ENCODE measurements around the gene VILL.
A peak's percentile ranks its signal among the peaks of the same experiment; 100 is the strongest.
"Not testable (repeated sequence)": the region's sequence is repeated elsewhere in the genome, so short reads cannot be mapped to it uniquely, and the experiment has no call there.

The VILL gene

DNA sequence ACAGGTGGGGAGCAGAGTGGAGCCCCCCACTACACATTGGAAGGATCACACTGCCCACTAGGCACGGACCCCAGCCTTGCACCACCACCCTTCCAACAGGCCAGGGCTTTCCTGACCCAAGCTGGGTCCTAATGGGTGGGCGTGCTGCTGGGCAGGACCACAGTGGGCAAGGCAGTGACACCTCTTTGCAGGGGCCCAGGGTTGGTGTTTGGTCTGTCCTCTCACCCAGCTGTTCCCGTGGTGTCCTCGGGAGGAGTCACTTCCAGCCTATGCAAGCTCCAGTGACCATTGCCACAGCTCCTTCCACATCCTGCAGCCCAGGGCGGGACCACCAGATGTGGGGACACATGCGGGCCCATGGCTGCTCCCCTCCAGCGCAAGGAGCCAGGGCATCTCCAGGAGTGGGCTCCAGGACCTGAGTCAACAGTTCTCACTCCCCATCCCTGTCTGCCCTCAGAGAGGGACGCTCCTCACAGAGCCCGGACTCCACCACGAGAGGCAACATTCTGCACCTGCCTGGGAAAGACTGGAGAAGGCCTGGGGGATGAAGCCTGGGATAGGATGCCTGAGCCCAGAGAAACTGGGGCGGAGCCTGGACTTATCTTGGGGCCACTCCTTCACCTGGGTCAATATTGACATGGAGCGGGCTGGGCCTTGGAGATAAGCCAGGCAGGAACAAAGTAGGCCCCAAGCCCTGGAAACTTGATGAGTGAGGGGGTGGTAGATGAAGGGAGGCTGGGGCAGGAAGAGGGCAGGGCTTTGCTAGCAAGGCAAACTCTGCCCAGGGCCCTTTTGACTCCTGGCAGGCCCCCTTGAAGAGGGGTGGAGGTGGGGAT is 3.9 kb upstream of the VILL start:
- DNase-seq (ENCODE audit: low read depth), result no peak

- DNase-seq (ENCODE audit: low read depth), result no peak
Measured at GRCh38 chr3:37987315-37987697, 3.3 kb upstream of the VILL start.

DNA sequence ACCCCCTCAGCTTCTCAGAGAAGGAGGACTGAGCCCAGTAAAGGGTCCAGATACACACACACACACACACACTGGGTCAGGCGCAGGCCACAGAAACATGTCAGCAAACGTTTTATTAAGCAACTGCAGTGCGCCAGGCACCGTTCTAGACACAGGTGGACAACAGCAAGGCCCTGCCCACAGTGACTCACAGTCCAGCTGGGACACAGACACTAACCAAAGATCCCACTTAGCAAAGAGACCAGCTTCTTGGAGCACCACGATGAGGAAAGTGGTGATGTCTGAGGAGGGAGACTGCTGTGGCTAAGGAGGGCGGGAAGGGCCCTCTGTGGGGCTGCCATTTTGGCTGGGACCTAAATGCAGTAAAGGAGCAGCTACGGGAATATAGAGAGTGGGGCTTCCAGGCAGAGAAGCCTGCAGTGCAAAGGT is 2.8 kb upstream of the VILL start:
- DNase-seq (ENCODE audit: low read depth), result no peak

DNA sequence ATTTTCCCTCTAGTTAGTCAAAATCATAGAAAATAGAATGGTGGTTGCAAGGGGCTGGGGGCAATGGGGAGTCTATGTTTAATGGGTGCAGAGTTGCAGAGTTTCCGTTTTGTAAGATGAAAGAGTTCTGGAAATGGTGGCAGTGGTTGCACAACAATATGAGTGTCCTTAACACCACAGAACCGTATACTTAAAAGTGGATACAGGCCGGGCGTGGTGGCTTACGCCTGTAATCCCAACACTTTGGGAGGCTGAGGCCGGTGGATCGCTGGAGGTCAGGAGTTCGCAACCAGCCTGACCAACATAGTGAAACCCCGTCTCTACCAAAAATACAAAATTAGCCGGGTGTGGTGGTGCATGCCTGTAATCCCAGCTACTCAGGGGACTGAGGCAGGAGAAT is 2.2 kb upstream of the VILL start:
- not testable (repeated sequence) for DNase-seq (ENCODE audit: low read depth)

DNA sequence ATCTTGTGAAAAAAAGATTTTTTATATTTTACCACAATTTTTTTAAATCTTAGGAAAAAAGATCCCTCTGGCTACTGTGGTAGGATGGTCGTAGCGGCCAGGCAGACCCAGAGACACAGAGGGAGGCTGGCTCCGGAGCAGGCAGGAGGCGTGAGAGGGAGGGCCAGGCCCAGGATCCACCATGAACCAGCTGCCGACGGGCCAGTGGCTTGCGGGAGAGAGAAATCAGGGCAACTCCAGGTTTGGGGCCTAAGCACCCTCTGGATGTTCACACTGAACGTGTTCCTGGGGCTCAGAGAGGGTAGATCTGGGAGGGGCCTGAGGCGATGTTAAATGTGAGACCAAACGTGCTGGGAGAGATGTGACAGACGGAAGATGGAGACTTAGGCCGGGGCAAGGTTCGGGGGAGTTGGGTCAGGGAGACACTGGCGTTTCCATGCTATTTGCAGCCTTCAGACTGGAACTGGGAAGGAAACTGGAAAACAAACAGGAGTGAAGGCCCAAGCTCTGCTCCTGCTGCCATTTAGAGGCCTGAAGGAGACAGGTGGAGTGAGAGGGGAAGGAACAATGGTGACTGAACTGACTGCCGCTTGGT is 1.6 kb upstream of the VILL start:
- no peak for DNase-seq (ENCODE audit: low read depth)

GRCh38 chr3:37989821-37990480 is 635 bp upstream of the VILL start:
- no peak for DNase-seq (ENCODE audit: low read depth)

- no peak for DNase-seq (ENCODE audit: low read depth)
Measured at GRCh38 chr3:37991109-37991508, 523 bp downstream of the VILL start.

DNA sequence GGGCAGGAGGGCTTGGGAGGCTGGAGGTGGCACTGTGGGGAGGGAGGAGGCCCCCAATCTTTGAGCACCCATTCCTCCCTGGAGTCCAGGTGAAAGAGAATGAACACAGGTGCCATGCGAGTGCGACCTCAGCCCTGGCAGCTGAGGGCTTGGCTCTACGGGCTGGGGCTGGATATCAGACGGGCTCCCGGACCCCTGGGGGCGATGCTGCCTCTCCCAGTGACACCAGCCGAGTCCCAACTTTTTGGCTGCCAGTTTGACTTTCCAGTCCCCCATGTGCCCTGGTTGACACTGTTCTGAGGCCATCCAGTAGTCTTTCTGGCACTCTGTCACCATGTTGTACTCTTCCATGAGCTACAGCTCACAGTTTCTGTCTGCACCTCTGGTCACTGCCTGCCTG is 1.2 kb downstream of the VILL start:
- no peak for DNase-seq (ENCODE audit: low read depth)

GRCh38 chr3:37992271-37993066 is 1.9 kb downstream of the VILL start:
- no peak for DNase-seq (ENCODE audit: low read depth)

DNA sequence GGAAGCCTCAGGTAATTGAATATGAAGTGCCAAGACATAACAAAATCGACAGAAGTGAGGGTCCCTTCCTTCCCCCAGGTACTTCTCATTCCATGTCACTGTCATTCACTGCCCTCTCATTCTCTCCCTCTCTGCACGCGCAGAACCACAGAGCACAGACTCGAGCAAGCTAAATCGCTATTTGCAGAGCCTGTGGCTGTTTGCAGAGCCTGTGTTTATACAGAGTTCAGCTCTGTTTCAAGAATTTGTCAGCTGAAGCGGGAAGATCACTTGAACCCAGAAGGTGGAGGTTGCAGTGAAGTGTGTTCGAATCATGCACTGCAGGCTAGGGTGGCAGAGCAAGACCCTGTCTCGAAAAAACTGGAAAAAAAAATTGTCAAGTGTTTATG is 2.5 kb downstream of the VILL start:
- DNase-seq (ENCODE audit: low read depth), result no peak

- DNase-seq (ENCODE audit: low read depth), result no peak
Measured at GRCh38 chr3:37993460-37993819, 2.9 kb downstream of the VILL start.

DNA sequence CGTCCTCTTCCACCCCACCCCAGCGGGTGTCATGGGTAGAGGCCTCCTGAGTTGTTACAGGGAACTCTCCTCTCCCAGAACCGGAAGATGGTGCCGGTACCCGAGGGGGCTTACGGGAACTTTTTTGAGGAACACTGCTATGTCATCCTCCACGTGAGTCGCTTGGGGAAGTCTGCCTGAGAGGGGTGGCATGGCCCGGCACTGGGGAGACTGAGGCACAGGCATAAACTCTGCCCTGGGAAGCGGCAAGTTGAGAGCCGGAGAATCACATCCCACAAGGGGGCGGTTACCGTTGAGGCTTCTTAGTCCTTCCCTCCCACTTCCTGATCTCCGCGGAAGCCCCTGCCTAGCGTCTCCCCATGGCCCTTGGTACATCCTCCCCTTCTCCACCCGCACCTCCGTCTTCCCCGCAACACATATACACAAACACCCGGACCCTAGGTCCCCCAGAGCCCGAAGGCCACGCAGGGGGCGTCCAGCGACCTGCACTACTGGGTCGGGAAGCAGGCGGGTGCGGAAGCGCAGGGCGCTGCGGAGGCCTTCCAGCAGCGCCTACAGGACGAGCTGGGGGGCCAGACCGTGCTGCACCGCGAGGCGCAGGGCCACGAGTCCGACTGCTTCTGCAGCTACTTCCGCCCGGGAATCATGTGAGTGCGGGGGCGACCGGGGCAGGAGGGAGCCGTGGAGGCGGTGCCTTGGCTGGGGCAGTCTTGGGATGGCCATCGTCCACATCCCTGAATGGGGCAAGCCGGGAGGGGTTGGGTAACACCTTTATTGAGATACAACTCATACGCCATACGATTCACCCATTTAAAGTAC is 3.4 kb downstream of the VILL start:
- DNase-seq (ENCODE audit: low read depth), result peak; percentile 27

DNA sequence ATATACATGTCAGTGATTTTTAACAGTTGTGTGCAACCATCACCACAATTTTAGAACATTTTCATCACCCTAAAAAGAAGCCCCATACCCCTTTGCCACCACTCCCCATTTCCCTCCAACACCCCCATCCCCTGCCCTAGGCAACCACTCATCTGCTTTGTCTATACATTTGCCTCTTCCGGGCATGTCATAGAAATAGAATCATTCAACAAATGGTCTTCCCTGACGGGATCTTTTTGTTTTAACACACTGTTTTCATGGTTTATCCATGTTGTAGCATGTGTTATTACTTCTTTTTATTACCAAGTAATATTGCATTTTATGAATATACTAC is 4.0 kb downstream of the VILL start:
- DNase-seq (ENCODE audit: low read depth), result no peak

DNA sequence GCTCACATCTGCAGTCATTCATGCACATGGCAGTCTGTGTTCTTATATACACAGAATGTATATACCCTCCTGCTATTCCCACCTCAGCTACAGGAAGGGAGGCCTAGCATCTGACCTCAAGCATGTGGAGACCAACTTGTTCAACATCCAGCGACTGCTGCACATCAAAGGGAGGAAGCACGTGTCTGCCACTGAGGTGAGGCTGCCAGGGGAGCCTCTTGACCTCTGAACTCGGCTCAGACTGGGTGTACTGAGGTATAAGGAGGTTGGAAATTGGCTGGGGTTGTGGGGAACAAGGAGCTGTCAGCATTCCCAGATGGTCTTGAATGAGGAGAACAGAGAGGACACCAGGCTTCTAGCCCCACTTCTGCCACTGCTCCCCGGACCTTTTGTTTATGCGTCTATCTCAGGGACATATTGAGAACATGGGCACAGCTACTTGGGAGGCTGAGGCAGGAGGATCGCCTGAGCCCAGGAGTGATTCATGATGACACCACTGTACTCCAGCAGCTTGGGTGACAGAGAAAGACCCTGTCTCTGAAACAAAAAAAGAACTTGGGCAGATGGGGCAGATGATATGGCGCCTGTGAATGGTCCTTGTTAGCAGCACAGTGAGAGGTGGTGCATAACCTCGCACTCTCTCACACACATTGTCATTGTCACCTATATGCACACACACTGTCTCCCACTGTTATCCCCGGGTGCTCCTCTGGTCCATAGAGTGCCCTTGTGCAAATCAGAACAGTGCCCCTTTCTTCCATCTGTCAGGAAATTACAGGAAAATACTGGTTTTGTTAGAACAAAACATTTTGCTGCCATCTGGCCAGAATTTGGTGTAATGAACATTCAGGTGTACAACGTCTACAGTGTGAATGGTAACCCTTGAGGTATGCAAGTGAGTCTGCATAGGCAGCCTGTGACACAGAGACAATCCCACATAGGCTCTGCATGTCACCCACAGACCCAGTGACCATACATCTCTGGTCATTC is 5.4 kb downstream of the VILL start:
- DNase-seq (ENCODE audit: low read depth), result no peak

DNA sequence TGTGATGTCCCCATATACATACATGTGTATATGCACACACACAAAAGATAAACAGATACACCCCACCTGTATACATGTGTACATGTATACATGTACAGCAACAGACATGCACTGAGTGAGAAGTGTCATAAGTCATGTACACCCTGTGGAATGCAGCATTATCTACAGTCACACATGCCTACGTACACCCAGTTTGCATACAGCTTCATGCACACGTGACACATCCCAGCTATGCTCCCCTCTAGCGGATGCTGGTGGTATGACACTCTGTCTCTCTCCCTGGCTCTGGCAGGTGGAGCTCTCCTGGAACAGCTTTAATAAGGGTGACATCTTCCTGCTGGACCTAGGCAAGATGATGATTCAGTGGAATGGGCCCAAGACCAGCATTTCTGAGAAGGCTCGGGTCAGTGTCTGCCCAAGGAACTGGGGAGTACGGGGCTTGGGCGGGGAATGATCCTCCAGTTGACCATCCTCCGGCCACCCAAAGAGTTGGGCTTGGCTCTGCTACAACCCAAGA is 6.3 kb downstream of the VILL start:
- peak; percentile 69 for DNase-seq (ENCODE audit: low read depth)

- DNase-seq (ENCODE audit: low read depth), result no peak
Measured at GRCh38 chr3:37997342-37997741, 6.8 kb downstream of the VILL start.

DNA sequence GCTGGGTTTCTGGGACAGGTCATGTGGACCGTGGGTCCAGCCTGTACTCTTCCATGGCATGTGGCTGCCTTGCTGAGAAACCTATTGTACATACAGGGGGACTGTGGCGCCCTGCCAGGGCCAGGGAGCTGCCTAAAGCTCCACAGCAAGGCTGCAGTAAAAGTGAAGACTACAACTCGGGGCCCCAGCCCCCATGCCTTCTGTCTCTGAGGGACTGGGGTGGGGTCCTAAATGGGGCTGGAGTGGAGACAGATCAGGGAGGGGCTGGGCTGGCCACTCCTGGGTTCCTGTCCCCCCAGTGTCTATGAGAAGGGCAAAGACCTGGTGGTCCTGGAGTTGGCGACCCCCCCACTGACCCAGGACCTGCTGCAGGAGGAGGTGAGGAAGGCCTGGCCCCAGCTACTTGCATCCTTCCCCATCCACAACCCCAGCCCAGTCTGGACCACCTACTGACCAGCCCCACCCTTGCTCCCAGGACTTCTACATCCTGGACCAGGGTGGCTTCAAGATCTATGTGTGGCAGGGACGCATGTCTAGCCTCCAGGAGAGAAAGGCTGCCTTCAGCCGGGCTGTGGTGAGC is 7.3 kb downstream of the VILL start:
- DNase-seq (ENCODE audit: low read depth), result no peak

DNA sequence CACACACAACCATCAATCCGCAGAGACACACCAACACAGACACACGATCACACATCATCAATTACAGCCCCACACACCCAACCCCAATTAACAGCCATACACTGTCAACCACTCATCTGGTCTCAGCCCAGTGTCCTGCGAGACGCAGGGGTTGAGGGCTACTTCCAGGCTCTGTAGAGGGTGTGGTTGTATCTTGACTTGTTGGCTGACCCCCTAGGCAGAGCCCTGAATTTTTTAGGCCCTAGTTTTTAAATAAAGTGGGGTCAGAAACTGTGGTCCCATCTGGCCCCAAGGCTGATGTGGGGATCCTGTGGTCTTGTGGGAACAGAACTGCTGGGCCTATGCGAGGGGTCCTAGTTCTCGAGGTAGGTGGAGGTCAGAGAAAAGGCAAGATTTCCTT is 9.2 kb downstream of the VILL start:
- no peak for DNase-seq (ENCODE audit: low read depth)

- no peak for DNase-seq (ENCODE audit: low read depth)
Measured at GRCh38 chr3:38000242-38000916, 9.8 kb downstream of the VILL start.

All from stimulated activated CD8-positive, alpha-beta memory T cell treated with anti-CD3 and anti-CD28 coated beads, Interleukin-12 subunit alpha, Interleukin-12 subunit beta, amount 100 ng/mL, for 1 hour (primary cell).